ENCODE data around the gene ARHGAP18. TPM values are rescaled to one million over a fixed set of nuclear protein-coding genes. Genes with fewer than 3 reads are reported as not detected.

The ARHGAP18 gene
- total and polyA plus RNA-seq, 3 donors from 2014 or later: 15.8 to 29.8 (median 23.8) TPM

GRCh38 chr6:129597023-129597713 is 112.8 kb downstream of the ARHGAP18 start:
- WGBS, 2 donors: 81 to 90% methylated on average over 5 of the region's 5 CpGs
- Histone ChIP-seq H3K9me3 (no peaks in the 10 kb centered on the region), H3K36me3 (ENCODE audit: low read depth, missing control alignments) (no peaks in the 10 kb centered on the region), H3K27ac (no peak overlapping the region), H3K4me1 (no peaks in the 10 kb centered on the region), H3K27me3 (no peaks in the 10 kb centered on the region), H3K4me3 (no peak overlapping the region)
- DNase-seq: no peak
- TF ChIP-seq POLR2A (IDR thresholded peaks at IDR 0.05): no peak
- TF ChIP-seq, protein P1, sequence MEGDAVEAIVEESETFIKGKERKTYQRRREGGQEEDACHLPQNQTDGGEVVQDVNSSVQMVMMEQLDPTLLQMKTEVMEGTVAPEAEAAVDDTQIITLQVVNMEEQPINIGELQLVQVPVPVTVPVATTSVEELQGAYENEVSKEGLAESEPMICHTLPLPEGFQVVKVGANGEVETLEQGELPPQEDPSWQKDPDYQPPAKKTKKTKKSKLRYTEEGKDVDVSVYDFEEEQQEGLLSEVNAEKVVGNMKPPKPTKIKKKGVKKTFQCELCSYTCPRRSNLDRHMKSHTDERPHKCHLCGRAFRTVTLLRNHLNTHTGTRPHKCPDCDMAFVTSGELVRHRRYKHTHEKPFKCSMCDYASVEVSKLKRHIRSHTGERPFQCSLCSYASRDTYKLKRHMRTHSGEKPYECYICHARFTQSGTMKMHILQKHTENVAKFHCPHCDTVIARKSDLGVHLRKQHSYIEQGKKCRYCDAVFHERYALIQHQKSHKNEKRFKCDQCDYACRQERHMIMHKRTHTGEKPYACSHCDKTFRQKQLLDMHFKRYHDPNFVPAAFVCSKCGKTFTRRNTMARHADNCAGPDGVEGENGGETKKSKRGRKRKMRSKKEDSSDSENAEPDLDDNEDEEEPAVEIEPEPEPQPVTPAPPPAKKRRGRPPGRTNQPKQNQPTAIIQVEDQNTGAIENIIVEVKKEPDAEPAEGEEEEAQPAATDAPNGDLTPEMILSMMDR (IDR thresholded peaks at IDR 0.05): no peak
- intact Hi-C loops (cut with DNase I; ENCODE audit: low total_unique reads): no loop called here

GRCh38 chr6:129596522-129596921 is 113.5 kb downstream of the ARHGAP18 start:
- H3K27me3 ChIP-seq: no peaks in the 10 kb centered on the region
- H3K4me3 ChIP-seq: no peak overlapping the region
- H3K4me1 ChIP-seq: no peaks in the 10 kb centered on the region
- no peak for TF ChIP-seq POLR2A (IDR thresholded peaks at IDR 0.05)
- TF ChIP-seq, protein P1 (IDR thresholded peaks at IDR 0.05): no peak
- no peaks in the 10 kb centered on the region for H3K36me3 ChIP-seq (ENCODE audit: low read depth, missing control alignments)
- no peak for DNase-seq
- intact Hi-C loops (cut with DNase I; ENCODE audit: low total_unique reads): no loop called here
- 82 to 92% methylated on average over 1 of the region's 1 CpG for WGBS, 2 donors
- H3K27ac ChIP-seq: no peak overlapping the region
- H3K9me3 ChIP-seq: no peaks in the 10 kb centered on the region

GRCh38 chr6:129593233-129593564 is 116.8 kb downstream of the ARHGAP18 start:
- intact Hi-C loops (cut with DNase I; ENCODE audit: low total_unique reads): no loop called here
- no peaks in the 10 kb centered on the region for H3K36me3 ChIP-seq (ENCODE audit: low read depth, missing control alignments)

GRCh38 chr6:129592516-129593232 is 117.3 kb downstream of the ARHGAP18 start:
- no peaks in the 10 kb centered on the region for H3K9me3 ChIP-seq
- no peak overlapping the region for H3K4me3 ChIP-seq
- no peaks in the 10 kb centered on the region for H3K4me1 ChIP-seq
- H3K36me3 ChIP-seq (ENCODE audit: low read depth, missing control alignments): no peaks in the 10 kb centered on the region
- TF ChIP-seq POLR2A (IDR thresholded peaks at IDR 0.05): no peak
- TF ChIP-seq, protein P1 (IDR thresholded peaks at IDR 0.05): no peak
- no peaks in the 10 kb centered on the region for H3K27me3 ChIP-seq
- WGBS, 2 donors: 93 to 99% methylated on average over 6 of the region's 6 CpGs
- H3K27ac ChIP-seq: no peak overlapping the region
- no peak for DNase-seq
- intact Hi-C loops (cut with DNase I; ENCODE audit: low total_unique reads): no loop called here

More at GRCh38 chr6:129593233-129593564, 116.8 kb downstream of the ARHGAP18 start:
- TF ChIP-seq, protein P1 (IDR thresholded peaks at IDR 0.05): no peak
- TF ChIP-seq POLR2A (IDR thresholded peaks at IDR 0.05): no peak
- Histone ChIP-seq H3K4me3 (no peak overlapping the region), H3K4me1 (no peaks in the 10 kb centered on the region), H3K27me3 (no peaks in the 10 kb centered on the region), H3K27ac (no peak overlapping the region), H3K9me3 (no peaks in the 10 kb centered on the region)
- no peak for DNase-seq
- 97 to 99% methylated on average over 3 of the region's 3 CpGs for WGBS, 2 donors

All from testis (tissue), 3 donors.